Daoy (cell line): ENCODE results near the gene CCDC97. TPM values are rescaled to one million over a fixed set of nuclear protein-coding genes. Genes with fewer than 3 reads are reported as not detected.

Source experiments
- DNase-seq: peaks from one replicate; pipeline ENCODE4 v3.0.0-alpha.2; 2015; ENCODE audit warnings: low read depth
- total RNA-seq: library from RNA; depleted of rRNA; stranded (reverse); fragments of >200 nt; shearing (Covaris generic); gene quantifications from 2 replicates; pipeline ENCODE4 v1.2.3, GENCODE V29; 2014

Gene CCDC97
- total RNA-seq, 1 experiment from 2014 or later: 16.9 TPM

GRCh38 chr19:41298348-41298964 lies 11.5 kb upstream of the CCDC97 start:
- peak; percentile 75 for DNase-seq

GRCh38 chr19:41299046-41299754 lies 10.8 kb upstream of the CCDC97 start:
- DNase-seq: no peak

- no peak for DNase-seq
Measured at GRCh38 chr19:41299755-41300089, 10.2 kb upstream of the CCDC97 start.

- no peak for DNase-seq
Measured at GRCh38 chr19:41300555-41300954, 9.4 kb upstream of the CCDC97 start.

GRCh38 chr19:41302624-41303351 lies 7.2 kb upstream of the CCDC97 start:
- no peak for DNase-seq

GRCh38 chr19:41303954-41304353 lies 6.0 kb upstream of the CCDC97 start:
- DNase-seq: no peak

- DNase-seq: no peak
Measured at GRCh38 chr19:41304706-41305483, 5.1 kb upstream of the CCDC97 start.

GRCh38 chr19:41305927-41306793 lies 3.8 kb upstream of the CCDC97 start:
- DNase-seq: no peak

GRCh38 chr19:41307090-41307875 lies 2.7 kb upstream of the CCDC97 start:
- no peak for DNase-seq

GRCh38 chr19:41307954-41308449 lies 2.0 kb upstream of the CCDC97 start:
- no peak for DNase-seq

GRCh38 chr19:41308450-41309179 lies 1.4 kb upstream of the CCDC97 start:
- peak; percentile 88 for DNase-seq

GRCh38 chr19:41309180-41310032 lies 566 bp upstream of the CCDC97 start:
- no peak for DNase-seq

- no peak for DNase-seq
Measured at GRCh38 chr19:41311072-41311471, 1.1 kb downstream of the CCDC97 start.

GRCh38 chr19:41311613-41312012 lies 1.6 kb downstream of the CCDC97 start:
- no peak for DNase-seq

GRCh38 chr19:41316306-41316920 lies 6.4 kb downstream of the CCDC97 start:
- no peak for DNase-seq

GRCh38 chr19:41318696-41319499 lies 8.9 kb downstream of the CCDC97 start:
- DNase-seq: no peak

- no peak for DNase-seq
Measured at GRCh38 chr19:41319500-41320184, 9.7 kb downstream of the CCDC97 start.
